Lower leg skin (tissue), 4 donors: ENCODE data around the gene KCNJ10. TPM values are rescaled to one million over a fixed set of nuclear protein-coding genes. Genes with fewer than 3 reads are reported as not detected.

ENCODE experiments used
- DNase-seq, 2 donors: peaks; one replicate each; pipeline ENCODE4 v3.0.0-alpha.2; 2019; ENCODE audit warnings: low spot score in 2 of 2
- H3K4me3 ChIP-seq: fragments of 200-600 bp; sonication (generic); 2 replicates; pipeline ENCODE4 v1.5.1; 2017; ENCODE audit warnings: mild to moderate bottlenecking, low read depth; ENCODE audit not compliant: poor library complexity, severe bottlenecking
- POLR2A ChIP-seq, 2 donors: fragments of 450-650 bp; IDR thresholded peaks; one replicate each; pipeline ENCODE4 v1.6.1; 2016 to 2017; ENCODE audit warnings: antibody characterized with exemption in 2 of 2, mild to moderate bottlenecking in 1 of 2, moderate library complexity in 1 of 2
- WGBS, 2 donors: methylation state at CpG; one replicate each; pipeline ENCODE4 v1.1.5; 2018; 5-methylcytosine and 5-hydroxymethylcytosine counted together
- intact Hi-C: fragments of 100-400 bp; cut with DNase I; formaldehyde crosslinking; loops from one replicate; pipeline ENCODE4 v1.15.0; 2023; ENCODE audit warnings: low total_unique reads
- total RNA-seq, 4 donors: library from RNA; depleted of rRNA; stranded (reverse); fragments of >200 nt; gene quantifications; one replicate each; pipeline ENCODE4 v1.1.0, GENCODE V29; 2016
- TF ChIP-seq, protein P1 (sequence below), 3 donors: fragments of 450-650 bp; IDR thresholded peaks; one replicate each; pipeline ENCODE4 v1.5.1; 2016; ENCODE audit warnings: antibody characterized with exemption in 3 of 3, mild to moderate bottlenecking in 3 of 3, moderate library complexity in 2 of 3

The KCNJ10 gene
- total RNA-seq, 4 donors from 2014 or later = not detected

DNA sequence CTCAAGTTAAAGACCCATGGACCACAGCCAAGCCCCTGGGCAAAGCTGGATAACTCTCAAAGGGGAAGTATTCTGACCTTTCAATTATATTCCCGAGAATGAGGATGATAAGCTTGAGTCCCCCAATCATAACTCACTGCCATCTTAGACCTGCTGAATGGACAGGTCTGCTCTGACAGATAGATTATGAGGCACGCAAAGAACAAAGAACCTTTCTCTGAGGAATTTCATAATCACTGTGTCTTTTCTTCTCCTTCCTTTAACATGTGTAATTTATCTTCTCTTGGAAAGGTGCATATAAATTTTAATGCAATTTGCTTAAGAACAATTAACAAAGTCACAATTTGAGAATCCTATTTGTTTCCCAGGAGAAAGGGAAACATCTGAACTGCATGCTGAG, 60.2 kb downstream of the KCNJ10 start:
- WGBS, 2 donors = 43 to 67% methylated on average over 2 of the region's 2 CpGs
- no peak for DNase-seq
- TF ChIP-seq, protein P1, sequence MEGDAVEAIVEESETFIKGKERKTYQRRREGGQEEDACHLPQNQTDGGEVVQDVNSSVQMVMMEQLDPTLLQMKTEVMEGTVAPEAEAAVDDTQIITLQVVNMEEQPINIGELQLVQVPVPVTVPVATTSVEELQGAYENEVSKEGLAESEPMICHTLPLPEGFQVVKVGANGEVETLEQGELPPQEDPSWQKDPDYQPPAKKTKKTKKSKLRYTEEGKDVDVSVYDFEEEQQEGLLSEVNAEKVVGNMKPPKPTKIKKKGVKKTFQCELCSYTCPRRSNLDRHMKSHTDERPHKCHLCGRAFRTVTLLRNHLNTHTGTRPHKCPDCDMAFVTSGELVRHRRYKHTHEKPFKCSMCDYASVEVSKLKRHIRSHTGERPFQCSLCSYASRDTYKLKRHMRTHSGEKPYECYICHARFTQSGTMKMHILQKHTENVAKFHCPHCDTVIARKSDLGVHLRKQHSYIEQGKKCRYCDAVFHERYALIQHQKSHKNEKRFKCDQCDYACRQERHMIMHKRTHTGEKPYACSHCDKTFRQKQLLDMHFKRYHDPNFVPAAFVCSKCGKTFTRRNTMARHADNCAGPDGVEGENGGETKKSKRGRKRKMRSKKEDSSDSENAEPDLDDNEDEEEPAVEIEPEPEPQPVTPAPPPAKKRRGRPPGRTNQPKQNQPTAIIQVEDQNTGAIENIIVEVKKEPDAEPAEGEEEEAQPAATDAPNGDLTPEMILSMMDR (IDR thresholded peaks at IDR 0.05) = no peak
- TF ChIP-seq POLR2A (IDR thresholded peaks at IDR 0.05) = no peak
- no peak overlapping the region for H3K4me3 ChIP-seq
- intact Hi-C loops = loop anchor here (5.0 to 10.0 kb wide), 2 partner anchors 72 to 205 kb away; partner anchors contain the start of gene FCRL6

DNA sequence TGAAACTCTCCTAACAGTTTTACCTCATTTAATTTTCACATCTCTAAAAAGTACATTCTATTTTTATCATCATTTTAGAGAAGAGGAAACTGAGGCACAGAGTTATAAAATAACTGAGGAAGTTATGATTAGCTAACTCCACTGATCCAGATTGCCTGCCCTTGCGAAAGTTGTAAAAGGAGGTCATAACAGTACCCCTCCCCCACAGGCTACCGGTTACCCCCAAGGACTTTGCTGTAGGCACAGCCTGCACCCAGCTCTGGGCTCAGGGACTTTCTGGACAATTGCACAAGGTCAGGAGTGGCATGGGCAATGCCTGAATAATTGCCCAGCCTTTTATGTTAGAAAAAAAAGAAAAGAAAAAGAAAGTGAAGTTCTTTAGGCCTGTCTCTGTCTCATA, 60.9 kb downstream of the KCNJ10 start:
- WGBS, 2 donors = 72 to 79% methylated on average over 2 of the region's 2 CpGs
- no peak for DNase-seq
- no peak overlapping the region for H3K4me3 ChIP-seq
- TF ChIP-seq, protein P1 (IDR thresholded peaks at IDR 0.05) = no peak
- TF ChIP-seq POLR2A (IDR thresholded peaks at IDR 0.05) = no peak
- intact Hi-C loops = loop anchor here (5.0 to 10.0 kb wide), 2 partner anchors 72 to 204 kb away; partner anchors contain the start of gene FCRL6

DNA sequence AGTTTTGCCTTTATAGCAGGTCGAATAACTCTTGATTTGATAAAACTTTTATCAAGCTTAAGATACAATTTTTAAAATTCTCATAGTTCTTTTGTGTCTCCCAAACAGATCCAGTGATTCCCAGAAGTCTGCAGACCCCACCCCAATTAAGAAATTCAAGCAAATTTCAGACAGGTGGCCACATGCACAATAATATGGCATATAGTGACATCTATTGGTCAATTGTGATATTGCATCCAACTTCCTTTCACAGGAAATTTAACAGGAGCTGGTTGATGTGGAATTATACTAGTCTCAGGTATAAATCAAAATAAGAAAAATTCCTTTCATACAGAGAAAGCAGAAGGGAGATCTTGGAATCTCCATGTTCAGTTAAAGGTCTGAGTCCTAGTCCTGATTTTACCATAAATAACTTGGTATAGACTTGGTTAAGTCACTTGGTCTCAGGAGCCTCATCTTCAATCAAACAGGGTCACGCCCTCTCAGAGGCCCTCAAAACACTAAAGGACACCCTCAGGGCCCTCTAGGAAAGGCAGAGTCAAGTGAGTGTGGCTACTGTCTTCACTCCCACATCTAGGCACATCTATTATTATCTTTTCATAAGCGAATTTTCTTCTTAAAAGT, 62.3 kb downstream of the KCNJ10 start:
- intact Hi-C loops = loop anchor here (5.0 to 10.0 kb wide), 2 partner anchors 70 to 203 kb away; partner anchors contain the start of gene FCRL6
- TF ChIP-seq POLR2A (IDR thresholded peaks at IDR 0.05) = no peak
- TF ChIP-seq, protein P1 (IDR thresholded peaks at IDR 0.05) = peak in 1 of 3 donors; percentile 13
- no peak for DNase-seq
- 72% methylated on average over 3 of the region's 3 CpGs for WGBS, 2 donors
- no peak overlapping the region for H3K4me3 ChIP-seq

DNA sequence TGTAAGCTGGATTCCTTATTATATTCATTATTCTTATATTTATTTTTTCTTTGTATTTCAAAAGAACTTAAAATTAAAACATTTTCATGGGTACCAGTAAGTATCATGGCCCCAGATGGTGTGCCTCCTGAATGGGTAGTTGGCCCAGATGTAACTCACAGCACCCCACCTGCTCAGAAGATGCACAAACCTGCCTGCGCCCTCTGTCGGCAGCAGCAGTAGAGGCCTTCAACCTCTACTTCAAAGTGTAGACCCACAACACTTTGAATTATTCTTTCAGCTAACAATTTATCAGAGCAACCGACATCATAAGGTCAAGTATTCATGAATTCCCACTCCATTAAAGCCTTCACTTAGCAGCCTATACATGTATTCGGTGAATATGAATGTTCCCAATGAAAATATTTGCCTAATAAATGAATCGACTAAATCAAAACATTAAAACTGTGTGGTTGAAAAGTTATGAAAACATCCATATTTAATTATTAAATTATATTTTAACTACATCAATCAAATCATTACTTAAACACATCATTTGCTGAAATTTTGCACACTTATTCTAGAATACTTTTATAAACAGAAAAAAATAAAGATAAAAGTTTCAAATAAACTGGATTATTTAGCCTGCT, 63.5 kb downstream of the KCNJ10 start:
- no peak for TF ChIP-seq POLR2A (IDR thresholded peaks at IDR 0.05)
- TF ChIP-seq, protein P1 (IDR thresholded peaks at IDR 0.05) = peak in 1 of 3 donors; percentile 44
- WGBS, 2 donors = 26% methylated on average over 5 of the region's 5 CpGs

DNA sequence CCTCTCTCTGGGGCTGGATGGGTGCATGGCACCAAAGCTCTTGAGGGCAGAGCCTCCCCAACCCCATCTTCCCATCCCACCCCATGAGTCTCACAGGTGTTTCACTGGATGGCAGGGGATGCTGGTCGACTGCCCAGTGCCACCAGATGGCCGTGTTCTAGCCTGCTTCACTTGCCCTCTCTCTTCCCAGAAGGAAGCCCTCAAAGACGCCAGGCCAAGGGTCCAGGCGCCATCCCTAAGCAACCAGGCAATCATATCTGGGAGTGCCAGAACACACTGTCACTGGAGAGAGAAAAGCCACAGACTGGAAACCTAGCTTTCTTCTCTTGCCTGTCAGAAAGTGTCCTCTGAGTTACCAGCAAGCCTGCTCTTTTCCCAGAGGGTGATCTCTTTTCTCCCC, 64.9 kb downstream of the KCNJ10 start:
- TF ChIP-seq POLR2A (IDR thresholded peaks at IDR 0.05) = no peak
- TF ChIP-seq, protein P1 (IDR thresholded peaks at IDR 0.05) = no peak
- intact Hi-C loops = loop anchor here (5.0 to 10.0 kb wide), 2 partner anchors 68 to 200 kb away; partner anchors contain the start of gene FCRL6
- 56 to 69% methylated on average over 4 of the region's 4 CpGs for WGBS, 2 donors
- no peak for DNase-seq
- H3K4me3 ChIP-seq = no peak overlapping the region

More for the DNA sequence above, 63.5 kb downstream of the KCNJ10 start:
- peak in 1 of 2 donors; percentile 37 for DNase-seq
- no peak overlapping the region for H3K4me3 ChIP-seq
- intact Hi-C loops = loop anchor here (5.0 to 10.0 kb wide), 2 partner anchors 69 to 202 kb away; partner anchors contain the start of gene FCRL6
